Neural progenitor cell (in vitro differentiated cells): Measurements from ENCODE around the gene PDE1A. TPM values are rescaled to one million over a fixed set of nuclear protein-coding genes. Genes with fewer than 3 reads are reported as not detected.

Experiments
- DNase-seq: peaks from one replicate; pipeline ENCODE4 v3.0.0-alpha.2; 2016; ENCODE audit warnings: low spot score
- H2AFZ ChIP-seq: fragments of 200-600 bp; sonication (generic); replicated peaks from 2 replicates; pipeline ENCODE4 v1.6.1; 2016; ENCODE audit warnings: antibody characterized with exemption
- H3F3A ChIP-seq: fragments of 200-600 bp; sonication (generic); 2 replicates; pipeline ENCODE4 v1.6.1; 2016; ENCODE audit warnings: antibody characterized with exemption, low read depth
- H3K27ac ChIP-seq: fragments of 200-600 bp; sonication (generic); 2 replicates; pipeline ENCODE4 v1.5.1; 2016; ENCODE audit warnings: mild to moderate bottlenecking
- H3K27me3 ChIP-seq: fragments of 200-600 bp; sonication (generic); 2 replicates; pipeline ENCODE4 v1.6.1; 2016; ENCODE audit warnings: mild to moderate bottlenecking, moderate library complexity
- H3K36me3 ChIP-seq: fragments of 200-600 bp; sonication (generic); 2 replicates; pipeline ENCODE4 v1.5.1; 2016
- H3K4me1 ChIP-seq: fragments of 200-600 bp; sonication (generic); 2 replicates; pipeline ENCODE4 v1.6.1; 2016; ENCODE audit warnings: mixed run types
- H3K4me2 ChIP-seq: fragments of 200-600 bp; sonication (generic); 2 replicates; pipeline ENCODE4 v1.6.1; 2016
- H3K4me3 ChIP-seq: fragments of 200-600 bp; sonication (generic); 2 replicates; pipeline ENCODE4 v1.5.1; 2016
- H3K79me2 ChIP-seq: fragments of 200-600 bp; sonication (generic); 2 replicates; pipeline ENCODE4 v1.6.1; 2016; ENCODE audit warnings: low read depth
- H3K9ac ChIP-seq: fragments of 200-600 bp; sonication (generic); 2 replicates; pipeline ENCODE4 v1.6.1; 2016
- H3K9me3 ChIP-seq: fragments of 200-600 bp; sonication (generic); 2 replicates; pipeline ENCODE4 v1.5.1; 2016; ENCODE audit warnings: low read depth
- H4K20me1 ChIP-seq: fragments of 200-600 bp; sonication (generic); 2 replicates; pipeline ENCODE4 v1.6.1; 2016; ENCODE audit warnings: low read depth
- H3K27ac Mint-ChIP-seq: 3 replicates; pipeline ENCODE4 v1.8.0; 2021; ENCODE audit warnings: mixed read lengths
- H3K27me3 Mint-ChIP-seq: 2 replicates; pipeline ENCODE4 v1.8.0; 2022; ENCODE audit warnings: low read depth, mild to moderate bottlenecking, inconsistent platforms, moderate library complexity, mixed read lengths; ENCODE audit not compliant: insufficient read depth
- H3K36me3 Mint-ChIP-seq: 3 replicates; pipeline ENCODE4 v1.8.0; 2021; ENCODE audit warnings: mixed read lengths
- H3K4me1 Mint-ChIP-seq: 3 replicates; pipeline ENCODE4 v1.8.0; 2021; ENCODE audit warnings: mixed read lengths
- H3K4me3 Mint-ChIP-seq: 3 replicates; pipeline ENCODE4 v1.8.0; 2021; ENCODE audit warnings: mild to moderate bottlenecking, moderate library complexity, mixed read lengths
- H3K9me3 Mint-ChIP-seq: 3 replicates; pipeline ENCODE4 v1.8.0; 2020; ENCODE audit warnings: mixed read lengths
- CTCF ChIP-seq: fragments of 200-600 bp; sonication (generic); IDR thresholded peaks from 2 replicates; pipeline ENCODE4 v1.5.1; 2017; ENCODE audit warnings: antibody characterized with exemption, mild to moderate bottlenecking
- EZH2 ChIP-seq: fragments of 200-600 bp; sonication (generic); IDR thresholded peaks from 2 replicates; pipeline ENCODE4 v1.6.1; 2017; ENCODE audit warnings: antibody characterized with exemption, mild to moderate bottlenecking, moderate library complexity
- EZH2phosphoT487 ChIP-seq: fragments of 200-600 bp; sonication (generic); IDR thresholded peaks from 2 replicates; pipeline ENCODE4 v1.6.1; 2017; ENCODE audit warnings: antibody characterized with exemption
- total RNA-seq: library from RNA; depleted of rRNA; stranded (reverse); fragments of >200 nt; gene quantifications from 2 replicates; pipeline ENCODE4 v1.2.3, GENCODE V29; 2015; ENCODE audit warnings: low replicate concordance

PDE1A gene
- total RNA-seq, 1 donor from 2014 or later: not detected

- Mint-ChIP-seq H3K27me3 (peaks cover 3% of the 10 kb centered on the region), H3K4me3 (no peak overlapping the region), H3K27ac (no peak overlapping the region), H3K9me3 (peaks cover 11% of the 10 kb centered on the region), H3K36me3 (no peaks in the 10 kb centered on the region), H3K4me1 (peaks cover 11% of the 10 kb centered on the region)
- no peak overlapping the region for H3K9ac ChIP-seq
- no peak overlapping the region for H3K4me3 ChIP-seq
- no peaks in the 10 kb centered on the region for H3K79me2 ChIP-seq
- H3K9me3 ChIP-seq: peaks cover 7% of the 10 kb centered on the region
- no peaks in the 10 kb centered on the region for H3K27me3 ChIP-seq
- H4K20me1 ChIP-seq: no peaks in the 10 kb centered on the region
- peaks cover 28% of the 10 kb centered on the region for H3K4me1 ChIP-seq
- H3K4me2 ChIP-seq: no peak overlapping the region
- no peak for DNase-seq
- H2AFZ ChIP-seq: peak overlapping the region; percentile 69
- TF ChIP-seq CTCF (peak; percentile 43), EZH2phosphoT487 (no peak), EZH2 (no peak)
- H3K36me3 ChIP-seq: peaks cover 8% of the 10 kb centered on the region
- peak overlapping the region; percentile 41 for H3K27ac ChIP-seq
- peaks cover 18% of the 10 kb centered on the region for H3F3A ChIP-seq
These were observed 325.6 kb downstream of the PDE1A start for GRCh38 chr2:182101263-182101662.

DNA sequence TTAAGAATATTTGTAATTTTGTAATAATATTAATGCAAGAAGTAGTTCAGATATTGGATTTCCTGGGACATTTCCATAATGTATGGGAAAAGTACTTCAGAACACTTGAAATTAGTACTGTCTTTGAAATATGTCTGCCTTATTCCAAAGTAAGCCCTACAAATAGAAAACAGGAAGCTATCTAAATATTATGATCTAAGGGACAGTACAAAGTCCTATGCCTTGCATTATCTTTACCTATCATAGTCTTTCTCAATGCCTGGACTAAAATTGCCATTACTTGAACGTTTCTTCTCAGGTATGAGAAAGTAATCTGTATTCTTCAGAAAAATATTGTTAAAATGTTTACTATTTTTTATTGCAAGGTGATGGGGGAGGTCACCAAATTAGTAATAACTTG, 328.2 kb downstream of the PDE1A start:
- H3K9me3 Mint-ChIP-seq: no peaks in the 10 kb centered on the region

DNA sequence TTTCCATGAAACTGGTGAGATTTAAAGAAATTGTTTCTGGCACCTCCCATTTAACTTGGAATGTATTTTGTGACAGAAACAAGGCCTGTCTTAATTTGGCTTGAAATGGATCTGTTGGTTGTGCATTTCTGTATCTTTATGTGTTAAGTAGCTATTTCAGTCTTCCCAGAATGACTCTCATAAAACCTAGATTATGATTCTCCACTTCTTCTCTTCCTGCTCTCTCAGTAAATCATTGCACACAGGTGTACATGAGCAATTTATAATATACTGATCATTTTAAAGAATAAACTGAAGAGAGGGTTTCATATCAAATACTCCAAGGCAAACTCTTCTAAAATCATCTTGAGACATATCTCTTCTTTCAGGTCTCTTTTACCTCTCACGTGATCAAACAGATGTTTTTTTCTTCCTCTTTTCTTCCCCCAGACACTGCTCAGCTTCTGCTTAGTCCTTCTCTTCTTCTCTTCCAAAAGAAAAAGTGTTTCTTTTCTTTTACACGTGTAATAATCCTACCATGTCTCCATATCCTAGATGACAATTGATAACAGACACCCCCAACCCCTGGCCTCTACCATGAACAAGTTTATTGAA, 329.2 kb downstream of the PDE1A start:
- TF ChIP-seq EZH2 (no peak), CTCF (no peak), EZH2phosphoT487 (no peak)
- Histone ChIP-seq H2AFZ (no peak overlapping the region), H4K20me1 (no peaks in the 10 kb centered on the region), H3K4me1 (peaks cover 14% of the 10 kb centered on the region), H3K27me3 (no peaks in the 10 kb centered on the region), H3F3A (no peaks in the 10 kb centered on the region), H3K9me3 (no peaks in the 10 kb centered on the region), H3K27ac (no peak overlapping the region), H3K9ac (no peak overlapping the region), H3K36me3 (no peaks in the 10 kb centered on the region), H3K4me2 (no peak overlapping the region), H3K4me3 (no peak overlapping the region), H3K79me2 (no peaks in the 10 kb centered on the region)
- Mint-ChIP-seq H3K4me3 (no peak overlapping the region), H3K36me3 (no peaks in the 10 kb centered on the region), H3K9me3 (no peaks in the 10 kb centered on the region), H3K27me3 (no peaks in the 10 kb centered on the region), H3K4me1 (peaks cover 3% of the 10 kb centered on the region), H3K27ac (no peak overlapping the region)
- DNase-seq: no peak

More for the DNA sequence above, 328.2 kb downstream of the PDE1A start:
- no peaks in the 10 kb centered on the region for H4K20me1 ChIP-seq
- no peaks in the 10 kb centered on the region for H3K9me3 ChIP-seq
- H3K79me2 ChIP-seq: no peaks in the 10 kb centered on the region
- no peaks in the 10 kb centered on the region for H3K27me3 ChIP-seq
- TF ChIP-seq CTCF (no peak), EZH2 (no peak), EZH2phosphoT487 (no peak)
- no peaks in the 10 kb centered on the region for H3K36me3 Mint-ChIP-seq
- H3K4me1 Mint-ChIP-seq: peaks cover 8% of the 10 kb centered on the region
- DNase-seq: no peak
- peaks cover 3% of the 10 kb centered on the region for H3K27me3 Mint-ChIP-seq
- H3K36me3 ChIP-seq: no peaks in the 10 kb centered on the region
- H3K9ac ChIP-seq: no peak overlapping the region
- H2AFZ ChIP-seq: no peak overlapping the region
- peaks cover 7% of the 10 kb centered on the region for H3F3A ChIP-seq
- H3K4me1 ChIP-seq: peaks cover 21% of the 10 kb centered on the region
- H3K4me2 ChIP-seq: no peak overlapping the region
- H3K4me3 Mint-ChIP-seq: no peak overlapping the region
- H3K27ac Mint-ChIP-seq: no peak overlapping the region
- no peak overlapping the region for H3K4me3 ChIP-seq
- no peak overlapping the region for H3K27ac ChIP-seq
